Left ventricle myocardium superior (tissue), 1 donor: ENCODE measurements around the gene MED16. TPM values are rescaled to one million over a fixed set of nuclear protein-coding genes. Genes with fewer than 3 reads are reported as not detected.
"Not testable (repeated sequence)": the region's sequence is repeated elsewhere in the genome, so short reads cannot be mapped to it uniquely, and the experiment has no call there.

Experiments used
- ATAC-seq: fragments of 200-7000 bp; cut with Tn5 transposase; one replicate; pipeline ENCODE4 v1.9.1; 2020; ENCODE audit warnings: mild to moderate bottlenecking, moderate library complexity
- DNase-seq: peaks from one replicate; pipeline ENCODE4 v3.0.0-alpha.2; 2020
- intact Hi-C: fragments of 100-400 bp; cut with micrococcal nuclease; formaldehyde crosslinking; loops from one replicate; pipeline ENCODE4 v1.11.0; 2022
- total RNA-seq: library from RNA; stranded (reverse); fragmentation: NEBNext Ultra II Directional; extraction: Animal tissue kit (Norgen Biotek cat#: 25700); gene quantifications from one replicate; pipeline ENCODE4 v1.2.1, GENCODE V29; 2021
- donor health status: DM: no; HTN: yes; CAD: no; lungs with severe emphysema.

The MED16 gene
- total RNA-seq, 1 donor from 2014 or later: 23.7 TPM

- DNase-seq, intact Hi-C loops, ATAC-seq: not testable (repeated sequence)
Measured at GRCh38 chr19:877992-878660, 14.9 kb downstream of the MED16 start.

- DNase-seq (no peak), ATAC-seq (no peak)
- intact Hi-C loops: no loop called here
Measured at GRCh38 chr19:876780-877314, 16.1 kb downstream of the MED16 start.

GRCh38 chr19:876089-876488, 16.9 kb downstream of the MED16 start:
- intact Hi-C loops: no loop called here
- ATAC-seq: no peak
- no peak for DNase-seq

GRCh38 chr19:875265-875879, 17.6 kb downstream of the MED16 start:
- ATAC-seq (no peak), DNase-seq (no peak)
- intact Hi-C loops: no loop called here

GRCh38 chr19:873561-874041, 19.4 kb downstream of the MED16 start:
- DNase-seq: no peak
- intact Hi-C loops: no loop called here
- no peak for ATAC-seq

GRCh38 chr19:873084-873483, 19.9 kb downstream of the MED16 start:
- peak; percentile 62 for DNase-seq
- ATAC-seq: peak; percentile 11
- intact Hi-C loops: no loop called here

- intact Hi-C loops: no loop called here
- ATAC-seq (peak; percentile 46), DNase-seq (peak; percentile 81)
Measured at GRCh38 chr19:872266-872951, 20.6 kb downstream of the MED16 start.

GRCh38 chr19:871446-872265, 21.3 kb downstream of the MED16 start:
- intact Hi-C loops: no loop called here
- DNase-seq: no peak

GRCh38 chr19:870963-871401, 22.0 kb downstream of the MED16 start:
- DNase-seq (peak; percentile 91), ATAC-seq (peak; percentile 34)
- intact Hi-C loops: no loop called here

More at GRCh38 chr19:871446-872265, 21.3 kb downstream of the MED16 start:
- ATAC-seq: no peak

- DNase-seq (no peak), ATAC-seq (no peak)
- intact Hi-C loops: no loop called here
Measured at GRCh38 chr19:870314-870713, 22.7 kb downstream of the MED16 start.

GRCh38 chr19:869245-870177, 23.5 kb downstream of the MED16 start:
- intact Hi-C loops: no loop called here
- ATAC-seq (peak; percentile 33), DNase-seq (peak; percentile 76)

- intact Hi-C loops: no loop called here
- DNase-seq (peak; percentile 48), ATAC-seq (no peak)
Measured at GRCh38 chr19:868458-869244, 24.3 kb downstream of the MED16 start.

- ATAC-seq (no peak), DNase-seq (peak; percentile 50)
- intact Hi-C loops: no loop called here
Measured at GRCh38 chr19:867855-868457, 25.0 kb downstream of the MED16 start.

- DNase-seq (peak; percentile 61), ATAC-seq (peak; percentile 7)
- intact Hi-C loops: no loop called here
Measured at GRCh38 chr19:867301-867793, 25.6 kb downstream of the MED16 start.

- intact Hi-C loops: no loop called here
- DNase-seq: peak; percentile 38
Measured at GRCh38 chr19:866769-867300, 26.2 kb downstream of the MED16 start.

GRCh38 chr19:863315-863620, 29.7 kb downstream of the MED16 start:
- DNase-seq (no peak), ATAC-seq (no peak)
- intact Hi-C loops: no loop called here

More at GRCh38 chr19:866769-867300, 26.2 kb downstream of the MED16 start:
- ATAC-seq: no peak
